Kidney capillary endothelial cell (primary cell): ENCODE measurements around the gene MRPL23.

Experiments
- DNase-seq: peaks from one replicate; pipeline ENCODE4 v3.0.0-alpha.2; 2018; ENCODE audit warnings: low spot score

The MRPL23 gene

GRCh38 chr11:1953489-1954266, 6.5 kb downstream of the MRPL23 start:
- no peak for DNase-seq

- no peak for DNase-seq
Observed at GRCh38 chr11:1958367-1958766, 11.2 kb downstream of the MRPL23 start.

- no peak for DNase-seq
Observed at GRCh38 chr11:1959786-1960185, 12.7 kb downstream of the MRPL23 start.

- no peak for DNase-seq
Observed at GRCh38 chr11:1963864-1964263, 16.7 kb downstream of the MRPL23 start.

- DNase-seq = no peak
Observed at GRCh38 chr11:1964348-1964747, 17.2 kb downstream of the MRPL23 start.

GRCh38 chr11:1964955-1965354, 17.8 kb downstream of the MRPL23 start:
- DNase-seq = no peak

- no peak for DNase-seq
Observed at GRCh38 chr11:1966531-1966930, 19.4 kb downstream of the MRPL23 start.

GRCh38 chr11:1967641-1968225, 20.6 kb downstream of the MRPL23 start:
- no peak for DNase-seq

GRCh38 chr11:1968454-1969002, 21.4 kb downstream of the MRPL23 start:
- no peak for DNase-seq

GRCh38 chr11:1969035-1969434, 21.9 kb downstream of the MRPL23 start:
- DNase-seq = no peak

GRCh38 chr11:1969776-1970175, 22.6 kb downstream of the MRPL23 start:
- no peak for DNase-seq

- DNase-seq = no peak
Observed at GRCh38 chr11:1970956-1971355, 23.8 kb downstream of the MRPL23 start.

- DNase-seq = no peak
Observed at GRCh38 chr11:1975185-1975584, 28.1 kb downstream of the MRPL23 start.

- no peak for DNase-seq
Observed at GRCh38 chr11:1978720-1979473, 31.8 kb downstream of the MRPL23 start.

GRCh38 chr11:1979607-1980006, 32.5 kb downstream of the MRPL23 start:
- no peak for DNase-seq

GRCh38 chr11:1982873-1983600, 35.9 kb downstream of the MRPL23 start:
- DNase-seq = no peak

GRCh38 chr11:1983601-1983961, 36.4 kb downstream of the MRPL23 start:
- DNase-seq = no peak

- DNase-seq = no peak
Observed at GRCh38 chr11:1987024-1987423, 39.9 kb downstream of the MRPL23 start.

- DNase-seq = no peak
Observed at GRCh38 chr11:1988174-1988573, 41.0 kb downstream of the MRPL23 start.

GRCh38 chr11:1988667-1989317, 41.7 kb downstream of the MRPL23 start:
- DNase-seq = no peak

GRCh38 chr11:1989953-1990352, 42.8 kb downstream of the MRPL23 start:
- no peak for DNase-seq
